ENCODE results near the gene MICOS13.

MICOS13 gene

GRCh38 chr19:5687360-5688198 lies 7.3 kb upstream of the MICOS13 start:
- in situ Hi-C loops (cut with MboI; ENCODE audit: low sequenced_read_pairs), result no loop called here

GRCh38 chr19:5686647-5687359 lies 6.5 kb upstream of the MICOS13 start:
- in situ Hi-C loops (cut with MboI; ENCODE audit: low sequenced_read_pairs), result no loop called here

- in situ Hi-C loops (cut with MboI; ENCODE audit: low sequenced_read_pairs), result no loop called here
Measured at GRCh38 chr19:5686326-5686646, 6.0 kb upstream of the MICOS13 start.

GRCh38 chr19:5684694-5685430 lies 4.5 kb upstream of the MICOS13 start:
- in situ Hi-C loops (cut with MboI; ENCODE audit: low sequenced_read_pairs), result no loop called here

GRCh38 chr19:5683177-5683886 lies 3.0 kb upstream of the MICOS13 start:
- in situ Hi-C loops (cut with MboI; ENCODE audit: low sequenced_read_pairs), result no loop called here

GRCh38 chr19:5682107-5682482 lies 1.8 kb upstream of the MICOS13 start:
- in situ Hi-C loops (cut with MboI; ENCODE audit: low sequenced_read_pairs), result no loop called here

GRCh38 chr19:5681391-5682106 lies 1.2 kb upstream of the MICOS13 start:
- in situ Hi-C loops (cut with MboI; ENCODE audit: low sequenced_read_pairs), result no loop called here

GRCh38 chr19:5680084-5680436 lies 256 bp downstream of the MICOS13 start:
- in situ Hi-C loops (cut with MboI; ENCODE audit: low sequenced_read_pairs), result no loop called here

- in situ Hi-C loops (cut with MboI; ENCODE audit: low sequenced_read_pairs), result no loop called here
Measured at GRCh38 chr19:5679289-5680083, 830 bp downstream of the MICOS13 start.

- in situ Hi-C loops (cut with MboI; ENCODE audit: low sequenced_read_pairs), result no loop called here
Measured at GRCh38 chr19:5678071-5678718, 2.1 kb downstream of the MICOS13 start.

GRCh38 chr19:5677580-5677979 lies 2.7 kb downstream of the MICOS13 start:
- in situ Hi-C loops (cut with MboI; ENCODE audit: low sequenced_read_pairs), result no loop called here

- in situ Hi-C loops (cut with MboI; ENCODE audit: low sequenced_read_pairs), result no loop called here
Measured at GRCh38 chr19:5677136-5677535, 3.2 kb downstream of the MICOS13 start.

GRCh38 chr19:5676772-5677105 lies 3.6 kb downstream of the MICOS13 start:
- in situ Hi-C loops (cut with MboI; ENCODE audit: low sequenced_read_pairs), result no loop called here

GRCh38 chr19:5676105-5676771 lies 4.1 kb downstream of the MICOS13 start:
- in situ Hi-C loops (cut with MboI; ENCODE audit: low sequenced_read_pairs), result no loop called here

- in situ Hi-C loops (cut with MboI; ENCODE audit: low sequenced_read_pairs), result no loop called here
Measured at GRCh38 chr19:5674714-5675113, 5.6 kb downstream of the MICOS13 start.

- in situ Hi-C loops (cut with MboI; ENCODE audit: low sequenced_read_pairs), result no loop called here
Measured at GRCh38 chr19:5673752-5674151, 6.6 kb downstream of the MICOS13 start.

- in situ Hi-C loops (cut with MboI; ENCODE audit: low sequenced_read_pairs), result no loop called here
Measured at GRCh38 chr19:5672708-5673459, 7.4 kb downstream of the MICOS13 start.

- in situ Hi-C loops (cut with MboI; ENCODE audit: low sequenced_read_pairs), result no loop called here
Measured at GRCh38 chr19:5671600-5671999, 8.7 kb downstream of the MICOS13 start.
